A673 (cell line): ENCODE measurements around the gene TEX9.

Experiments used
- EZH2 ChIP-seq: fragments of 200-600 bp; sonication (generic); IDR thresholded peaks from 2 replicates; pipeline ENCODE4 v1.6.1; 2017; ENCODE audit warnings: borderline replicate concordance, low read depth, mild to moderate bottlenecking, mixed read lengths, antibody characterized with exemption, low read length; ENCODE audit not compliant: poor library complexity, severe bottlenecking
- TF ChIP-seq, protein P1 (sequence below): fragments of 300-800, 200-600 bp; sonication (generic); conservative IDR thresholded peaks from 2 replicates; pipeline ENCODE4 v1.5.1; 2017; ENCODE audit warnings: low read depth, mild to moderate bottlenecking, antibody characterized with exemption, low read length, moderate library complexity, mixed read lengths

- TF ChIP-seq, protein P1, sequence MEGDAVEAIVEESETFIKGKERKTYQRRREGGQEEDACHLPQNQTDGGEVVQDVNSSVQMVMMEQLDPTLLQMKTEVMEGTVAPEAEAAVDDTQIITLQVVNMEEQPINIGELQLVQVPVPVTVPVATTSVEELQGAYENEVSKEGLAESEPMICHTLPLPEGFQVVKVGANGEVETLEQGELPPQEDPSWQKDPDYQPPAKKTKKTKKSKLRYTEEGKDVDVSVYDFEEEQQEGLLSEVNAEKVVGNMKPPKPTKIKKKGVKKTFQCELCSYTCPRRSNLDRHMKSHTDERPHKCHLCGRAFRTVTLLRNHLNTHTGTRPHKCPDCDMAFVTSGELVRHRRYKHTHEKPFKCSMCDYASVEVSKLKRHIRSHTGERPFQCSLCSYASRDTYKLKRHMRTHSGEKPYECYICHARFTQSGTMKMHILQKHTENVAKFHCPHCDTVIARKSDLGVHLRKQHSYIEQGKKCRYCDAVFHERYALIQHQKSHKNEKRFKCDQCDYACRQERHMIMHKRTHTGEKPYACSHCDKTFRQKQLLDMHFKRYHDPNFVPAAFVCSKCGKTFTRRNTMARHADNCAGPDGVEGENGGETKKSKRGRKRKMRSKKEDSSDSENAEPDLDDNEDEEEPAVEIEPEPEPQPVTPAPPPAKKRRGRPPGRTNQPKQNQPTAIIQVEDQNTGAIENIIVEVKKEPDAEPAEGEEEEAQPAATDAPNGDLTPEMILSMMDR, result no peak
- TF ChIP-seq EZH2, result no peak
Observed at GRCh38 chr15:56322444-56322843, 42.8 kb upstream of the TEX9 start.
